ENCODE data around the gene IPP. TPM values are rescaled to one million over a fixed set of nuclear protein-coding genes. Genes with fewer than 3 reads are reported as not detected.

IPP gene
- total RNA-seq, 3 donors from 2014 or later = 10.5 to 15.4 (median 11.4) TPM

- intact Hi-C loops (cut with DNase I; ENCODE audit: low total_unique reads) = no loop called here
Measured at GRCh38 chr1:45769261-45769932, 18.9 kb upstream of the IPP start.

GRCh38 chr1:45767035-45767434 is 16.6 kb upstream of the IPP start:
- intact Hi-C loops (cut with DNase I; ENCODE audit: low total_unique reads) = no loop called here
- Histone ChIP-seq H3K36me3 (no peaks in the 10 kb centered on the region), H3K27ac (no peak overlapping the region), H3K4me1 (no peaks in the 10 kb centered on the region), H3K9me3 (no peaks in the 10 kb centered on the region), H3K27me3 (no peaks in the 10 kb centered on the region), H3K4me3 (no peak overlapping the region)
- no peak for DNase-seq (ENCODE audit: low spot score in 2 of 2)
- no peak for TF ChIP-seq POLR2A (IDR thresholded peaks at IDR 0.05)
- no peak for TF ChIP-seq CTCF (IDR thresholded peaks at IDR 0.05)
- TF ChIP-seq POLR2AphosphoS5 (IDR thresholded peaks at IDR 0.05) = no peak

More at GRCh38 chr1:45769261-45769932, 18.9 kb upstream of the IPP start:
- H3K36me3 ChIP-seq = no peaks in the 10 kb centered on the region
- H3K9me3 ChIP-seq = no peaks in the 10 kb centered on the region
- H3K27me3 ChIP-seq = no peaks in the 10 kb centered on the region
- no peak overlapping the region for H3K4me3 ChIP-seq
- TF ChIP-seq CTCF (IDR thresholded peaks at IDR 0.05) = no peak
- no peak for TF ChIP-seq POLR2A (IDR thresholded peaks at IDR 0.05)
- no peak for TF ChIP-seq POLR2AphosphoS5 (IDR thresholded peaks at IDR 0.05)
- no peak for DNase-seq (ENCODE audit: low spot score in 2 of 2)
- no peak overlapping the region for H3K27ac ChIP-seq
- no peaks in the 10 kb centered on the region for H3K4me1 ChIP-seq

GRCh38 chr1:45765999-45766792 is 15.7 kb upstream of the IPP start:
- no peak overlapping the region for H3K27ac ChIP-seq
- DNase-seq (ENCODE audit: low spot score in 2 of 2) = no peak
- H3K4me1 ChIP-seq = no peaks in the 10 kb centered on the region
- TF ChIP-seq CTCF (IDR thresholded peaks at IDR 0.05) = no peak
- no peak for TF ChIP-seq POLR2AphosphoS5 (IDR thresholded peaks at IDR 0.05)
- TF ChIP-seq POLR2A (IDR thresholded peaks at IDR 0.05) = no peak
- no peaks in the 10 kb centered on the region for H3K9me3 ChIP-seq
- intact Hi-C loops (cut with DNase I; ENCODE audit: low total_unique reads) = no loop called here
- H3K36me3 ChIP-seq = no peaks in the 10 kb centered on the region
- H3K4me3 ChIP-seq = no peak overlapping the region
- no peaks in the 10 kb centered on the region for H3K27me3 ChIP-seq

- no peak overlapping the region for H3K4me3 ChIP-seq
- no peak for TF ChIP-seq POLR2A (IDR thresholded peaks at IDR 0.05)
- TF ChIP-seq CTCF (IDR thresholded peaks at IDR 0.05) = no peak
- no peak for TF ChIP-seq POLR2AphosphoS5 (IDR thresholded peaks at IDR 0.05)
- intact Hi-C loops (cut with DNase I; ENCODE audit: low total_unique reads) = no loop called here
- H3K9me3 ChIP-seq = no peaks in the 10 kb centered on the region
- no peak overlapping the region for H3K27ac ChIP-seq
- DNase-seq (ENCODE audit: low spot score in 2 of 2) = no peak
- no peaks in the 10 kb centered on the region for H3K36me3 ChIP-seq
- H3K4me1 ChIP-seq = no peaks in the 10 kb centered on the region
- no peaks in the 10 kb centered on the region for H3K27me3 ChIP-seq
Measured at GRCh38 chr1:45762291-45762690, 11.8 kb upstream of the IPP start.

- no peak for TF ChIP-seq POLR2AphosphoS5 (IDR thresholded peaks at IDR 0.05)
- no peak for TF ChIP-seq CTCF (IDR thresholded peaks at IDR 0.05)
- TF ChIP-seq POLR2A (IDR thresholded peaks at IDR 0.05) = no peak
- intact Hi-C loops (cut with DNase I; ENCODE audit: low total_unique reads) = loop anchor here (10.0 kb wide), 2 partner anchors 49 to 279 kb away; partner anchors contain the start of gene MAST2
- Histone ChIP-seq H3K36me3 (no peaks in the 10 kb centered on the region), H3K4me1 (peaks cover 0 to 4% of the 10 kb centered on the region in 2 donors), H3K27ac (no peak overlapping the region), H3K27me3 (no peaks in the 10 kb centered on the region), H3K4me3 (no peak overlapping the region), H3K9me3 (peaks cover 0 to 6% of the 10 kb centered on the region in 2 donors)
- no peak for DNase-seq (ENCODE audit: low spot score in 2 of 2)
Measured at GRCh38 chr1:45755697-45756096, 5.2 kb upstream of the IPP start.

Data from breast epithelium (tissue), 4 donors.